H1 (cell line): ENCODE data around the gene ALAS1. TPM values are rescaled to one million over a fixed set of nuclear protein-coding genes. Genes with fewer than 3 reads are reported as not detected.
A peak's percentile ranks its signal among the peaks of the same experiment; 100 is the strongest.

Experiments
- CTCF ChIA-PET: fragments of 300-600 bp; sonication (Branson Sonifier 250); formaldehyde crosslinking; loops from one replicate; lab custom pipeline; 2021; ENCODE audit not compliant: partially characterized antibody; lab: Charles Lee
- POLR2A ChIA-PET: fragments of 300-600 bp; sonication (Branson Sonifier 250); formaldehyde crosslinking; loops from one replicate; lab custom pipeline; 2021; ENCODE audit warnings: inconsistent platforms; ENCODE audit not compliant: partially characterized antibody; lab: Charles Lee
- DNase-seq, 2 experiments: peaks; one replicate each; pipeline versions ENCODE4 v3.0.0 to v3.0.0-alpha.2; 2010 to 2022; ENCODE audit warnings: low spot score in 2 of 2, low read depth in 1 of 2, mixed read lengths in 1 of 2
- FAIRE-seq: peaks from 2 replicates; lab custom pipeline; 2011; peaks lifted over from hg19 to GRCh38; lab: Jason Lieb, UNC
- H2AFZ ChIP-seq: 2 replicates; pipeline ENCODE4 v1.8.1; 2012; ENCODE audit warnings: low read length, inconsistent platforms
- H2AK5ac ChIP-seq: 2 replicates; pipeline ENCODE4 v1.6.1; 2013; ENCODE audit warnings: low read depth, low read length
- H2BK120ac ChIP-seq: replicated peaks from 2 replicates; pipeline ENCODE3; 2013; ENCODE audit warnings: low read depth, low read length, inconsistent platforms
- H2BK12ac ChIP-seq: 2 replicates; pipeline ENCODE4 v1.6.1; 2013; ENCODE audit warnings: low read depth, low read length
- H2BK15ac ChIP-seq: 2 replicates; pipeline ENCODE4 v1.6.1; 2013; ENCODE audit warnings: low read length
- H2BK20ac ChIP-seq: 2 replicates; pipeline ENCODE4 v1.6.1; 2013; ENCODE audit warnings: low read length
- H2BK5ac ChIP-seq: 2 replicates; pipeline ENCODE4 v1.6.1; 2013; ENCODE audit warnings: low read depth, low read length
- H3K14ac ChIP-seq: 2 replicates; pipeline ENCODE4 v1.6.1; 2013; ENCODE audit warnings: inconsistent platforms; ENCODE audit not compliant: insufficient read length
- H3K18ac ChIP-seq: 2 replicates; pipeline ENCODE4 v1.6.1; 2013; ENCODE audit warnings: low read length; ENCODE audit errors: extremely low read depth
- H3K23ac ChIP-seq: 2 replicates; pipeline ENCODE4 v1.6.1; 2013; ENCODE audit warnings: inconsistent platforms; ENCODE audit not compliant: insufficient read length
- H3K23me2 ChIP-seq: 2 replicates; pipeline ENCODE4 v1.6.1; 2013; ENCODE audit warnings: low read depth, low read length
- H3K27ac ChIP-seq: 2 replicates; pipeline ENCODE4 v1.6.1; 2011; ENCODE audit warnings: low read depth, low read length, inconsistent platforms
- H3K27me3 ChIP-seq, 4 experiments: replicated peaks in 1 of 4; 1 replicate in 1 of 4; 2 replicates in 3 of 4; pipeline versions ENCODE4 v1.6.1 to v1.8.1; 2011 to 2013; ENCODE audit warnings: low read length in 3 of 4, mild to moderate bottlenecking in 3 of 4, inconsistent platforms in 2 of 4, mixed read lengths in 2 of 4, moderate library complexity in 1 of 4; ENCODE audit not compliant: control insufficient read depth in 3 of 4, insufficient read depth in 3 of 4; ENCODE audit errors: extremely low read depth in 1 of 4
- H3K36me3 ChIP-seq, 4 experiments: 2 replicates each; pipeline versions ENCODE4 v1.6.1 to v1.8.1; 2011 to 2013; ENCODE audit warnings: mild to moderate bottlenecking in 4 of 4, low read length in 3 of 4, moderate library complexity in 2 of 4, control low read depth in 1 of 4, inconsistent platforms in 1 of 4; ENCODE audit not compliant: insufficient read depth in 4 of 4, control insufficient read depth in 2 of 4
- H3K4ac ChIP-seq: replicated peaks from 2 replicates; pipeline ENCODE3; 2013; ENCODE audit warnings: low read length, low read depth, mixed read lengths, inconsistent platforms; ENCODE audit not compliant: insufficient read length
- H3K4me1 ChIP-seq, 4 experiments: replicated peaks in 1 of 4; 1 replicate in 1 of 4; 2 replicates in 3 of 4; pipeline versions ENCODE4 v1.6.1 to v1.8.1; 2011 to 2013; ENCODE audit warnings: low read length in 3 of 4, inconsistent platforms in 2 of 4, mixed read lengths in 1 of 4; ENCODE audit not compliant: insufficient read depth in 4 of 4, control insufficient read depth in 3 of 4
- H3K4me2 ChIP-seq, 2 experiments: 2 replicates each; pipeline versions ENCODE4 v1.6.1 to v1.8.1; 2011 to 2013; ENCODE audit warnings: low read depth in 2 of 2, low read length in 2 of 2, control low read depth in 1 of 2, inconsistent platforms in 1 of 2, mild to moderate bottlenecking in 1 of 2; ENCODE audit not compliant: insufficient read depth in 1 of 2
- H3K4me3 ChIP-seq, 4 experiments: fragments of 200-600, 300-600 bp in 1 of 4; sonication (generic), shearing (Covaris generic), sonication (Bioruptor Twin) in 1 of 4; 2 replicates each; pipeline versions ENCODE4 v1.5.1 to v1.8.1; 2011 to 2016; ENCODE audit warnings: low read length in 4 of 4, low read depth in 3 of 4, control low read depth in 2 of 4, inconsistent platforms in 2 of 4, mild to moderate bottlenecking in 2 of 4, mixed read lengths in 1 of 4, moderate library complexity in 1 of 4; ENCODE audit not compliant: insufficient read depth in 2 of 4; ENCODE audit errors: extremely low read depth in 1 of 4
- H3K56ac ChIP-seq: replicated peaks from 2 replicates; pipeline ENCODE3; 2013; ENCODE audit warnings: low read depth, mild to moderate bottlenecking, mixed read lengths, low read length, inconsistent platforms; ENCODE audit not compliant: insufficient read length
- H3K79me1 ChIP-seq: 2 replicates; pipeline ENCODE4 v1.6.1; 2013; ENCODE audit warnings: low read depth, low read length, control low read depth
- H3K79me2 ChIP-seq, 2 experiments: 2 replicates each; pipeline versions ENCODE4 v1.6.1 to v1.8.1; 2012 to 2013; ENCODE audit warnings: low read length in 2 of 2, mild to moderate bottlenecking in 2 of 2, inconsistent platforms in 1 of 2; ENCODE audit not compliant: insufficient read depth in 2 of 2, control insufficient read depth in 1 of 2
- H3K9ac ChIP-seq, 4 experiments: replicated peaks in 1 of 4; 1 replicate in 1 of 4; 2 replicates in 3 of 4; pipeline versions ENCODE4 v1.6.1 to v1.8.1; 2011 to 2013; ENCODE audit warnings: low read depth in 3 of 4, low read length in 3 of 4, control low read depth in 2 of 4, mild to moderate bottlenecking in 2 of 4, moderate library complexity in 2 of 4, inconsistent platforms in 1 of 4; ENCODE audit errors: extremely low read depth in 1 of 4
- H3K9me3 ChIP-seq, 2 experiments: 2 replicates each; pipeline versions ENCODE4 v1.6.1 to v1.8.1; 2012 to 2013; ENCODE audit warnings: mild to moderate bottlenecking in 2 of 2, moderate library complexity in 2 of 2, control low read depth in 1 of 2, inconsistent platforms in 1 of 2, low read depth in 1 of 2, low read length in 1 of 2, mixed read lengths in 1 of 2; ENCODE audit not compliant: insufficient read depth in 2 of 2
- H4K20me1 ChIP-seq, 2 experiments: replicated peaks in 1 of 2; 2 replicates each; pipeline versions ENCODE3 to v1.8.1; 2011 to 2013; ENCODE audit warnings: inconsistent platforms in 2 of 2, low read length in 2 of 2, mild to moderate bottlenecking in 1 of 2; ENCODE audit not compliant: insufficient read depth in 2 of 2, control insufficient read depth in 1 of 2
- H4K5ac ChIP-seq: 2 replicates; pipeline ENCODE4 v1.6.1; 2013; ENCODE audit warnings: low read length, low read depth, mixed read lengths, inconsistent platforms; ENCODE audit not compliant: insufficient read length
- H4K8ac ChIP-seq: 2 replicates; pipeline ENCODE4 v1.8.0; 2013; ENCODE audit warnings: mild to moderate bottlenecking, moderate library complexity, low read length, inconsistent platforms; ENCODE audit not compliant: insufficient read depth; ENCODE audit errors: extremely low read depth
- H4K91ac ChIP-seq: replicated peaks from 2 replicates; pipeline ENCODE3; 2013; ENCODE audit warnings: low read length, mixed read lengths, inconsistent platforms; ENCODE audit not compliant: insufficient read length
- CTCF ChIP-seq, 3 experiments: IDR thresholded peaks; 1 replicate in 2 of 3; 2 replicates in 1 of 3; pipeline versions ENCODE4 v1.5.1 to v1.6.1; 2011; ENCODE audit warnings: low read length in 3 of 3, mild to moderate bottlenecking in 3 of 3, inconsistent platforms in 2 of 3, low read depth in 1 of 3, moderate library complexity in 1 of 3; ENCODE audit not compliant: insufficient read depth in 1 of 3; ENCODE audit errors: control extremely low read depth in 1 of 3
- ZNF274 ChIP-seq: IDR thresholded peaks from 2 replicates; pipeline ENCODE4 v1.7.0; 2012; ENCODE audit warnings: low read length, borderline replicate concordance; ENCODE audit errors: extremely low read depth
- WGBS, 2 experiments: shearing (Covaris generic) in 1 of 2; methylation state at CpG; one replicate each; pipeline versions ENCODE4 v1.1.6 to v1.1.7; 2013 to 2015; ENCODE audit warnings: low lambda C conversion rate in 2 of 2, mixed read lengths in 2 of 2, inconsistent platforms in 1 of 2, low coverage in 1 of 2, missing lambda C conversion rate in 1 of 2; ENCODE audit not compliant: insufficient replicate concordance in 2 of 2, insufficient coverage in 1 of 2, insufficient read length in 1 of 2; ENCODE audit errors: extremely low coverage in 1 of 2, missing lambda C conversion rate in 1 of 2; 5-methylcytosine and 5-hydroxymethylcytosine counted together
- polyA plus RNA-seq, 7 experiments: library from polyadenylated mRNA; depleted of rRNA in 3 of 7; stranded (reverse) in 5 of 7; unstranded in 2 of 7; fragments of >200 nt in 5 of 7; fragments of 200-250 nt in 2 of 7; gene quantifications; 1 replicate in 5 of 7; 2 replicates in 1 of 7; 4 replicates in 1 of 7; pipeline versions ENCODE4 v1.2.1 to v1.2.3, GENCODE V29; 2011 to 2013; ENCODE audit warnings: missing spikeins in 2 of 7, mixed read lengths in 2 of 7
- total RNA-seq: library from RNA; stranded (reverse); fragmentation: NEBNext Ultra II Directional; extraction: Animal tissue kit (Norgen Biotek cat#: 25700); gene quantifications from 2 replicates; pipeline ENCODE4 v1.2.1, GENCODE V29; 2021

The ALAS1 gene
- total and polyA plus RNA-seq, 2 of the 8 experiments (the other 6 are each of a cell fraction or from before 2014, with no cell fraction given): 45.9 to 84.4 TPM

- no peak overlapping the region for H3K27ac ChIP-seq
- no peak for FAIRE-seq
- no peaks in the 10 kb centered on the region; a peak in 2 of 7 replicates for H3K27me3 ChIP-seq
- no peaks in the 10 kb centered on the region for H3K36me3 ChIP-seq
- peaks cover 0 to 5% (median 1%) of the 10 kb centered on the region in 4 experiments; a peak in 2 of 7 replicates for H3K4me1 ChIP-seq
- no peak overlapping the region for H3K14ac ChIP-seq
- H2BK20ac ChIP-seq: no peak overlapping the region
- no peak overlapping the region for H3K4me2 ChIP-seq
- no peak overlapping the region for H3K23ac ChIP-seq
- ChIA-PET CTCF (interaction anchor here (0.9 to 2.9 kb wide), 4 partner anchors 9 to 172 kb away, joined by 3 to 10 read pairs (median 6); no protein-coding TSS in a partner anchor), POLR2A (interaction anchor here (0.7 kb wide), 1 partner anchor 15 kb away, joined by 3 read pairs; no protein-coding TSS in a partner anchor)
- no peak overlapping the region for H3K9ac ChIP-seq
- H2BK15ac ChIP-seq: no peak overlapping the region
- no peak overlapping the region for H3K18ac ChIP-seq
- no peak overlapping the region for H2BK120ac ChIP-seq
- H3K4ac ChIP-seq: no peak overlapping the region
- peak overlapping the region; percentile 27 for H4K91ac ChIP-seq
- no peaks in the 10 kb centered on the region for H3K79me1 ChIP-seq
- H3K23me2 ChIP-seq: no peaks in the 10 kb centered on the region; the same call in 1 of the 2 replicates
- no peak overlapping the region for H2BK5ac ChIP-seq
- TF ChIP-seq CTCF (IDR thresholded peaks at IDR 0.05; ENCODE audit: control extremely low read depth in 1 of 3, insufficient read depth in 1 of 3, low read depth in 1 of 3, low read length in 3 of 3): 0 out of 4 replicates have a peak, but pooled peaks of 1 of the 3 experiments have one; percentile 5
- no peak for TF ChIP-seq ZNF274
- H3K79me2 ChIP-seq: no peaks in the 10 kb centered on the region
- H2AFZ ChIP-seq: no peak overlapping the region
- no peak overlapping the region for H4K5ac ChIP-seq
- H2AK5ac ChIP-seq: no peak overlapping the region
- no peak for DNase-seq
- 85% methylated on average over 15 of the region's 15 CpGs; no CpG with 5 or more reads in 1 of the 2 experiments for WGBS, 2 experiments
- no peak overlapping the region for H3K4me3 ChIP-seq
- no peak overlapping the region for H2BK12ac ChIP-seq
- no peak overlapping the region for H4K8ac ChIP-seq
- no peak overlapping the region for H3K56ac ChIP-seq
- H4K20me1 ChIP-seq: no peaks in the 10 kb centered on the region
- no peaks in the 10 kb centered on the region for H3K9me3 ChIP-seq
Observed at GRCh38 chr3:52176951-52177700, 20.8 kb upstream of the ALAS1 start.
